T-helper 1 cell (primary cell): Measurements from ENCODE around the gene ERF.
"Not testable (repeated sequence)": the region's sequence is repeated elsewhere in the genome, so short reads cannot be mapped to it uniquely, and the experiment has no call there.

Experiments used
- DNase-seq, 5 donors: peaks; one replicate each; pipeline ENCODE4 v3.0.0-alpha.2; 2012 to 2020

The ERF gene

GRCh38 chr19:42275103-42275502 is 20.2 kb upstream of the ERF start:
- no peak for DNase-seq

GRCh38 chr19:42274065-42274682 is 19.2 kb upstream of the ERF start:
- DNase-seq, result no peak

- DNase-seq, result no peak
Measured at GRCh38 chr19:42273407-42274064, 18.6 kb upstream of the ERF start.

GRCh38 chr19:42272989-42273406 is 18.1 kb upstream of the ERF start:
- no peak for DNase-seq

- no peak for DNase-seq
Measured at GRCh38 chr19:42272535-42272897, 17.6 kb upstream of the ERF start.

- DNase-seq, result no peak
Measured at GRCh38 chr19:42271861-42272534, 17.1 kb upstream of the ERF start.

GRCh38 chr19:42271045-42271419 is 16.1 kb upstream of the ERF start:
- no peak for DNase-seq

- DNase-seq, result peak; percentile 48 to 82 (median 67)
Measured at GRCh38 chr19:42270346-42271044, 15.6 kb upstream of the ERF start.

GRCh38 chr19:42269478-42270345 is 14.8 kb upstream of the ERF start:
- no peak for DNase-seq

- peak; percentile 99 to 100 (median 99) for DNase-seq
Measured at GRCh38 chr19:42268704-42269477, 14.0 kb upstream of the ERF start, which contains the start of gene CIC. TSS of gene CIC (plus strand) at chr19:42269252. CDS start at chr19:42271784, 2,532 bp downstream.

- peak; percentile 98 to 100 (median 99) for DNase-seq
Measured at GRCh38 chr19:42268142-42268703, 13.3 kb upstream of the ERF start.

- no peak for DNase-seq
Measured at GRCh38 chr19:42267644-42268141, 12.8 kb upstream of the ERF start.

- not testable (repeated sequence) for DNase-seq
Measured at GRCh38 chr19:42266928-42267603, 12.1 kb upstream of the ERF start.

GRCh38 chr19:42266105-42266504 is 11.2 kb upstream of the ERF start:
- not testable (repeated sequence) for DNase-seq

GRCh38 chr19:42261763-42262162 is 6.8 kb upstream of the ERF start:
- no peak for DNase-seq

- DNase-seq, result not testable (repeated sequence)
Measured at GRCh38 chr19:42257842-42258241, 2.9 kb upstream of the ERF start.

- no peak for DNase-seq
Measured at GRCh38 chr19:42255766-42256745, 1.1 kb upstream of the ERF start.

GRCh38 chr19:42254089-42254849 is 659 bp downstream of the ERF start:
- peak; percentile 60 to 81 (median 78) for DNase-seq
